ENCODE results near the gene NRM. TPM values are rescaled to one million over a fixed set of nuclear protein-coding genes. Genes with fewer than 3 reads are reported as not detected.

NRM gene
- total RNA-seq, 1 experiment from 2014 or later = 13.6 TPM

DNA sequence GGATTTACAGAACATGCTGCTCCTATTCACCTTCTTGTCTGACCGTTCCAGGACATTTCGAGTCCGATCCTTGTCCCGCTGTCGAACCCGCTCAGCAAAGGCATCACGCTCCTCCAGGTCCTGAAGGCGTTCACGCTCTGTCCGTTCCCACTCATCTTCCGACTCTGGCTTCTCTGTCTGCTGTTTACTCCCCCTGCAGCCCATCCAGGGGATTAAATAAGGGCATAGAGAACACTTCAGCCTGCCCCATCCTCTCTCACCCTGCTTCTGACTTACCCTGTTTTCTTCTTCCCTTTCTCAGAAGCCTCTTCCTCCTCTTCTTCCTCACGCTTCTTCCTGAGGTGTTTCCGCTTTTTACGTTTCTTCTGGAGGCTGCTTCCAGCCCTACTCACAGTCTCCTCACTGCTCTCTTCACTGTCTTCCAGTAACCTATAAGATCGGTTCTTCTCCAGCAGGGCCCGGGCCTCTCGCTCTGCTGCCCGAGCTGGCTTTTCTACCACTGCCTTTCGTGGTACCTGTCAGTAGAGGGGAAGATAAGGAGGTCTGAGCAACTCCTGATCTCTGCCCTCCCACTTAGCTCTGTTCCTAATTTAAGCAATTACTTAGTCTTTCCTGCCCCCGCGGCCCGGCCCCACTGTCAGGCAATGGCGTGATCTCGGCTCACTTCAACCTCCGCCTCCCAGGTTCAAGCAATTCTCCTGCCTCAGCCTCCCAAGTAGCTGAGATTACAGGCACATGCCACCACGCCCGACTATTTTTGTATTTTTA, 19.8 kb downstream of the NRM start:
- Histone ChIP-seq H3K9ac (ENCODE audit: low read length) (no peak overlapping the region), H3K27me3 (ENCODE audit: insufficient read depth, low read length) (no peaks in the 10 kb centered on the region), H3K36me3 (ENCODE audit: control insufficient read depth in 1 of 2, insufficient read depth in 2 of 2, low read length in 2 of 2) (peaks cover 3 to 20% of the 10 kb centered on the region in 2 experiments; a peak in 3 of 4 replicates), H3K4me1 (ENCODE audit: control insufficient read depth in 1 of 2, insufficient read depth in 2 of 2, low read length in 2 of 2) (peaks cover 11 to 35% of the 10 kb centered on the region in 2 experiments), H3K4me2 (ENCODE audit: low read length) (peak overlapping the region; percentile 95), H3K4me3 (replicated peaks in 1 of 2; ENCODE audit: low read depth in 1 of 2, low read length in 2 of 2) (peak overlapping the region in 1 of 2 experiments; percentile 98; a peak in 2 of 4 replicates), H3K79me2 (ENCODE audit: insufficient read depth, low read length) (peaks cover 25% of the 10 kb centered on the region), H3K9me2 (ENCODE audit: insufficient read depth) (no peaks in the 10 kb centered on the region), H3K27ac (ENCODE audit: low read depth, low read length) (no peak overlapping the region), H4K20me1 (ENCODE audit: insufficient read depth) (no peaks in the 10 kb centered on the region), H3K9me3 (ENCODE audit: control insufficient read depth in 1 of 2, insufficient read depth in 1 of 2, low read depth in 1 of 2, low read length in 2 of 2) (no peaks in the 10 kb centered on the region), H2AFZ (ENCODE audit: low read depth, low read length, poor library complexity, severe bottlenecking) (no peak overlapping the region)
- peak; percentile 41; the same call in 1 of the 2 replicates for ATAC-seq
- ChIA-PET CTCF (interaction anchor here (1.1 to 2.1 kb wide), 3 partner anchors 46 to 60 kb away, joined by 3 to 14 read pairs (median 8); partner anchors contain the start of gene MDC1), POLR2A (interaction anchor here (1.0 kb wide), 1 partner anchor 55 kb away, joined by 3 read pairs; no protein-coding TSS in a partner anchor), RAD21 (ENCODE audit: low non-redundant PET in 1 of 2, low total read pairs in 2 of 2, uncharacterized antibody in 2 of 2, unreplicated experiment in 2 of 2) (no interaction called here)
- intact Hi-C loops (cut with micrococcal nuclease) = no loop called here
- BruUV-seq (replicated peaks) = no TSS peak
- TF ChIP-seq SIN3A (IDR thresholded peaks at IDR 0.05; ENCODE audit: low read depth) (no peak), POLR2A (IDR thresholded peaks at IDR 0.05; ENCODE audit: borderline replicate concordance, extremely low read depth, insufficient read depth, insufficient read length) (no peak), EZH2phosphoT487 (IDR thresholded peaks at IDR 0.05; ENCODE audit: borderline replicate concordance) (no peak), SRF (IDR thresholded peaks at IDR 0.05; ENCODE audit: low read depth) (no peak)
- TF ChIP-seq, protein P1, sequence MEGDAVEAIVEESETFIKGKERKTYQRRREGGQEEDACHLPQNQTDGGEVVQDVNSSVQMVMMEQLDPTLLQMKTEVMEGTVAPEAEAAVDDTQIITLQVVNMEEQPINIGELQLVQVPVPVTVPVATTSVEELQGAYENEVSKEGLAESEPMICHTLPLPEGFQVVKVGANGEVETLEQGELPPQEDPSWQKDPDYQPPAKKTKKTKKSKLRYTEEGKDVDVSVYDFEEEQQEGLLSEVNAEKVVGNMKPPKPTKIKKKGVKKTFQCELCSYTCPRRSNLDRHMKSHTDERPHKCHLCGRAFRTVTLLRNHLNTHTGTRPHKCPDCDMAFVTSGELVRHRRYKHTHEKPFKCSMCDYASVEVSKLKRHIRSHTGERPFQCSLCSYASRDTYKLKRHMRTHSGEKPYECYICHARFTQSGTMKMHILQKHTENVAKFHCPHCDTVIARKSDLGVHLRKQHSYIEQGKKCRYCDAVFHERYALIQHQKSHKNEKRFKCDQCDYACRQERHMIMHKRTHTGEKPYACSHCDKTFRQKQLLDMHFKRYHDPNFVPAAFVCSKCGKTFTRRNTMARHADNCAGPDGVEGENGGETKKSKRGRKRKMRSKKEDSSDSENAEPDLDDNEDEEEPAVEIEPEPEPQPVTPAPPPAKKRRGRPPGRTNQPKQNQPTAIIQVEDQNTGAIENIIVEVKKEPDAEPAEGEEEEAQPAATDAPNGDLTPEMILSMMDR (IDR thresholded peaks at IDR 0.05 in 2 of 3, conservative IDR thresholded peaks at IDR 0.05 in 1 of 3; ENCODE audit: borderline replicate concordance in 1 of 3, insufficient read depth in 1 of 3, low read depth in 2 of 3, low read length in 2 of 3) = peak in 2 of 3 experiments; percentile 32 to 45; a peak in 4 of 6 replicates
- TF ChIP-seq, protein P2, sequence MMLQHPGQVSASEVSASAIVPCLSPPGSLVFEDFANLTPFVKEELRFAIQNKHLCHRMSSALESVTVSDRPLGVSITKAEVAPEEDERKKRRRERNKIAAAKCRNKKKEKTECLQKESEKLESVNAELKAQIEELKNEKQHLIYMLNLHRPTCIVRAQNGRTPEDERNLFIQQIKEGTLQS (IDR thresholded peaks at IDR 0.05) = no peak
- no peak for DNase-seq (ENCODE audit: low read depth, low spot score)
